ENCODE results near the gene SCP2. TPM values are rescaled to one million over a fixed set of nuclear protein-coding genes. Genes with fewer than 3 reads are reported as not detected.
"Not testable (repeated sequence)": the region's sequence is repeated elsewhere in the genome, so short reads cannot be mapped to it uniquely, and the experiment has no call there.

SCP2 gene
- total RNA-seq, 3 donors from 2014 or later, result 228 to 272 (median 267) TPM

GRCh38 chr1:52952112-52952511 lies 25.0 kb downstream of the SCP2 start:
- H3K36me3 ChIP-seq (ENCODE audit: low read depth), result no peaks in the 10 kb centered on the region
- H3K9me3 ChIP-seq, result no peaks in the 10 kb centered on the region
- TF ChIP-seq, protein P1, sequence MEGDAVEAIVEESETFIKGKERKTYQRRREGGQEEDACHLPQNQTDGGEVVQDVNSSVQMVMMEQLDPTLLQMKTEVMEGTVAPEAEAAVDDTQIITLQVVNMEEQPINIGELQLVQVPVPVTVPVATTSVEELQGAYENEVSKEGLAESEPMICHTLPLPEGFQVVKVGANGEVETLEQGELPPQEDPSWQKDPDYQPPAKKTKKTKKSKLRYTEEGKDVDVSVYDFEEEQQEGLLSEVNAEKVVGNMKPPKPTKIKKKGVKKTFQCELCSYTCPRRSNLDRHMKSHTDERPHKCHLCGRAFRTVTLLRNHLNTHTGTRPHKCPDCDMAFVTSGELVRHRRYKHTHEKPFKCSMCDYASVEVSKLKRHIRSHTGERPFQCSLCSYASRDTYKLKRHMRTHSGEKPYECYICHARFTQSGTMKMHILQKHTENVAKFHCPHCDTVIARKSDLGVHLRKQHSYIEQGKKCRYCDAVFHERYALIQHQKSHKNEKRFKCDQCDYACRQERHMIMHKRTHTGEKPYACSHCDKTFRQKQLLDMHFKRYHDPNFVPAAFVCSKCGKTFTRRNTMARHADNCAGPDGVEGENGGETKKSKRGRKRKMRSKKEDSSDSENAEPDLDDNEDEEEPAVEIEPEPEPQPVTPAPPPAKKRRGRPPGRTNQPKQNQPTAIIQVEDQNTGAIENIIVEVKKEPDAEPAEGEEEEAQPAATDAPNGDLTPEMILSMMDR (IDR thresholded peaks at IDR 0.05), result no peak
- intact Hi-C loops (cut with DNase I, micrococcal nuclease), result no loop called here
- peaks cover 2% of the 10 kb centered on the region for H3K4me1 ChIP-seq (ENCODE audit: low read depth)
- no peak overlapping the region for H3K4me3 ChIP-seq
- DNase-seq, result no peak
- ATAC-seq, result no peak

- intact Hi-C loops (cut with DNase I, micrococcal nuclease), result no loop called here
- Histone ChIP-seq H3K9me3 (no peaks in the 10 kb centered on the region), H3K4me3 (no peak overlapping the region), H3K4me1 (ENCODE audit: low read depth) (peaks cover 2% of the 10 kb centered on the region), H3K36me3 (ENCODE audit: low read depth) (no peaks in the 10 kb centered on the region)
- ATAC-seq (peak; percentile 61), DNase-seq (peak in 1 of 3 donors; percentile 41)
- TF ChIP-seq, protein P1 (IDR thresholded peaks at IDR 0.05), result no peak
These were observed 28.3 kb downstream of the SCP2 start for GRCh38 chr1:52955129-52955970.

- H3K4me3 ChIP-seq, result no peak overlapping the region
- H3K36me3 ChIP-seq (ENCODE audit: low read depth), result no peaks in the 10 kb centered on the region
- no peaks in the 10 kb centered on the region for H3K9me3 ChIP-seq
- no peak for DNase-seq
- no peak for ATAC-seq
- TF ChIP-seq, protein P1 (IDR thresholded peaks at IDR 0.05), result no peak
- intact Hi-C loops (cut with DNase I, micrococcal nuclease), result no loop called here
- no peaks in the 10 kb centered on the region for H3K4me1 ChIP-seq (ENCODE audit: low read depth)
These were observed 36.0 kb downstream of the SCP2 start for GRCh38 chr1:52963101-52963500.

- no peak overlapping the region for H3K4me3 ChIP-seq
These were observed 40.6 kb downstream of the SCP2 start for GRCh38 chr1:52967666-52968065.

DNA sequence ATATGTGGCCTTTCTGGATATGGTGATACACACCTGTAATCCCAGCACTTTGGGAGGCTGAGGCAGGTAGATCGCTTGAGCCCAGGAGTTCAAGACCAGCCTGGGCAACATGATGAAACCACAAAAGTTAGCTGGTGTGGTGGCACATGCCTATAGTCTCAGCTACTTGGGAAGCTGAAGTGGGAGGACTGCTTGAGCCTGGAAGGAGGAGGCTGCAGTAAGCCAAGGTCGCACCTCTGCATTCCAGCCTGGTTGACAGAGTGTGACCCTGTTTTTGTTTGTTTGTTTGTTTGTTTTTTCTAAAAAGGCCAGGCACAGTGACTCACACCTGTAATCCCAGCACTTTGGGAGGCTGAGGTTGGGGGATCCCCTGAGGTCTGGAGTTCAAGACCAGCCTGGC lies 42.2 kb downstream of the SCP2 start:
- intact Hi-C loops (cut with DNase I, micrococcal nuclease); H3K4me1 ChIP-seq (ENCODE audit: low read depth); H3K36me3 ChIP-seq (ENCODE audit: low read depth); DNase-seq; H3K9me3 ChIP-seq; H3K4me3 ChIP-seq; ATAC-seq: not testable (repeated sequence)

More at GRCh38 chr1:52967666-52968065, 40.6 kb downstream of the SCP2 start:
- Histone ChIP-seq H3K36me3 (ENCODE audit: low read depth) (no peaks in the 10 kb centered on the region), H3K4me1 (ENCODE audit: low read depth) (no peaks in the 10 kb centered on the region), H3K9me3 (no peaks in the 10 kb centered on the region)
- intact Hi-C loops (cut with DNase I, micrococcal nuclease), result no loop called here
- DNase-seq (no peak), ATAC-seq (peak; percentile 32)
- TF ChIP-seq, protein P1 (IDR thresholded peaks at IDR 0.05), result no peak

- no peak overlapping the region for H3K4me3 ChIP-seq
- ATAC-seq, result no peak
- no peaks in the 10 kb centered on the region for H3K4me1 ChIP-seq (ENCODE audit: low read depth)
- TF ChIP-seq, protein P1 (IDR thresholded peaks at IDR 0.05), result no peak
- intact Hi-C loops (cut with DNase I, micrococcal nuclease), result no loop called here
- H3K9me3 ChIP-seq, result no peaks in the 10 kb centered on the region
- H3K36me3 ChIP-seq (ENCODE audit: low read depth), result no peaks in the 10 kb centered on the region
- no peak for DNase-seq
These were observed 43.1 kb downstream of the SCP2 start for GRCh38 chr1:52970149-52970548.
